ENCODE data around the gene YARS1. TPM values are rescaled to one million over a fixed set of nuclear protein-coding genes. Genes with fewer than 3 reads are reported as not detected.
"Not testable (repeated sequence)": the region's sequence is repeated elsewhere in the genome, so short reads cannot be mapped to it uniquely, and the experiment has no call there.

Gene YARS1
- total RNA-seq, 1 donor from 2014 or later, result 160 TPM

GRCh38 chr1:32798191-32798590 lies 19.0 kb downstream of the YARS1 start:
- no peak for DNase-seq (ENCODE audit: low spot score)
- Mint-ChIP-seq H3K4me3 (ENCODE audit: unreplicated experiment) (peak overlapping the region; percentile 44), H3K36me3 (ENCODE audit: low read depth) (peaks cover 25% of the 10 kb centered on the region), H3K9me3 (ENCODE audit: low read depth) (no peaks in the 10 kb centered on the region), H3K4me1 (ENCODE audit: low read depth) (peaks cover 41% of the 10 kb centered on the region), H3K27ac (ENCODE audit: unreplicated experiment) (peak overlapping the region; percentile 98), H3K27me3 (ENCODE audit: low read depth) (no peaks in the 10 kb centered on the region)
- TF ChIP-seq CTCF (IDR thresholded peaks at IDR 0.05), result no peak

DNA sequence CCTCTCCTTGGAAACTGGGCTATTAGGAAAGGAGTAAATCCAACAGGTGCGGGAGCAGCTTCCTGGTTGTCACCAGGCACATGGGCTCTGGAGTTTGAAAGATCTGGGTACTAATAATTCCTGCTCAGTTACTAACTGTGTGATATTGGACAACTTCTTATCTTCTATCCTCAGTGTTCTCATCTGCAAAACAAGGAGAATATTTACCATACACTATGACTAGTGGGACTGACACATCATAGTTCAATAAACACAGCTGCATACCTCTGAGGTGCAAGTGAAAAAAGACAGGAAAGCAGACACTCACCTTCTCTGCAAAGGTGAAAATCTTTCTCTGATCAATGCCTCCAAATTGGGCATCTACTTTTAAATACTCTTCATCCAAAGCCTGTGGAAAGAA lies 19.7 kb downstream of the YARS1 start:
- Mint-ChIP-seq H3K27ac (ENCODE audit: unreplicated experiment) (peak overlapping the region; percentile 98), H3K36me3 (ENCODE audit: low read depth) (peaks cover 28% of the 10 kb centered on the region)

GRCh38 chr1:32795763-32796162 lies 21.4 kb downstream of the YARS1 start:
- H3K27me3 Mint-ChIP-seq (ENCODE audit: low read depth); DNase-seq (ENCODE audit: low spot score); H3K4me3 Mint-ChIP-seq (ENCODE audit: unreplicated experiment); H3K9me3 Mint-ChIP-seq (ENCODE audit: low read depth); H3K27ac Mint-ChIP-seq (ENCODE audit: unreplicated experiment): not testable (repeated sequence)
- Mint-ChIP-seq H3K36me3 (ENCODE audit: low read depth) (peaks cover 37% of the 10 kb centered on the region), H3K4me1 (ENCODE audit: low read depth) (peaks cover 33% of the 10 kb centered on the region)

More for the DNA sequence above, 19.7 kb downstream of the YARS1 start:
- H3K4me3 Mint-ChIP-seq (ENCODE audit: unreplicated experiment), result no peak overlapping the region
- H3K4me1 Mint-ChIP-seq (ENCODE audit: low read depth), result peaks cover 40% of the 10 kb centered on the region
- no peaks in the 10 kb centered on the region for H3K27me3 Mint-ChIP-seq (ENCODE audit: low read depth)
- H3K9me3 Mint-ChIP-seq (ENCODE audit: low read depth), result no peaks in the 10 kb centered on the region
- no peak for TF ChIP-seq CTCF (IDR thresholded peaks at IDR 0.05)
- no peak for DNase-seq (ENCODE audit: low spot score)

DNA sequence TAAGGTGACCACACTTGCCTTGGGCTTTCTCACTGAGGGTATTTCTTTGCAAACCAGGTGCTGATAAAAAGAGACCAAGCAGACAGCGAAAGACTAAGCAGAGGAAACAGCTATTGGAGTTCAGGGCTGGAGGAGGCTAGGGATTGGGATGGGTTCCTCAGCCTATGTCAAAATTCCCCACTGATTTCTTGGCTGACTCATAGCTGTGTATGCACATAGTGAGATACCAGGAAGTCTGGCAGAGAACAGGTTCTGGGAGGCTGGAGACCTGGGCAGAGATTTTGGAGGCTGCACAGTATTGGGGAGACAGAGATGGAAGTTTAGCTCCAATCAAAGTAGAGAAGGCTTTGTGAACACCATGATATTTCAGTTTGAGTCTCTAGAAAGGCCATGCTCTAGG lies 25.3 kb downstream of the YARS1 start:
- no peak for DNase-seq (ENCODE audit: low spot score)
- no peaks in the 10 kb centered on the region for H3K27me3 Mint-ChIP-seq (ENCODE audit: low read depth)

GRCh38 chr1:32789356-32789755 lies 27.8 kb downstream of the YARS1 start:
- peak overlapping the region; percentile 41 for H3K27ac Mint-ChIP-seq (ENCODE audit: unreplicated experiment)
- not testable (repeated sequence) for H3K9me3 Mint-ChIP-seq (ENCODE audit: low read depth); H3K27me3 Mint-ChIP-seq (ENCODE audit: low read depth); DNase-seq (ENCODE audit: low spot score); H3K4me1 Mint-ChIP-seq (ENCODE audit: low read depth); H3K4me3 Mint-ChIP-seq (ENCODE audit: unreplicated experiment)
- H3K36me3 Mint-ChIP-seq (ENCODE audit: low read depth), result peaks cover 33% of the 10 kb centered on the region

More for the DNA sequence above, 25.3 kb downstream of the YARS1 start:
- Mint-ChIP-seq H3K4me3 (ENCODE audit: unreplicated experiment) (no peak overlapping the region), H3K36me3 (ENCODE audit: low read depth) (peaks cover 27% of the 10 kb centered on the region), H3K4me1 (ENCODE audit: low read depth) (peaks cover 7% of the 10 kb centered on the region), H3K9me3 (ENCODE audit: low read depth) (no peaks in the 10 kb centered on the region), H3K27ac (ENCODE audit: unreplicated experiment) (no peak overlapping the region)
- TF ChIP-seq CTCF (IDR thresholded peaks at IDR 0.05), result no peak

GRCh38 chr1:32786856-32787255 lies 30.3 kb downstream of the YARS1 start:
- Mint-ChIP-seq H3K4me3 (ENCODE audit: unreplicated experiment) (no peak overlapping the region), H3K27me3 (ENCODE audit: low read depth) (no peaks in the 10 kb centered on the region), H3K4me1 (ENCODE audit: low read depth) (peaks cover 10% of the 10 kb centered on the region), H3K36me3 (ENCODE audit: low read depth) (peaks cover 33% of the 10 kb centered on the region), H3K27ac (ENCODE audit: unreplicated experiment) (no peak overlapping the region), H3K9me3 (ENCODE audit: low read depth) (no peaks in the 10 kb centered on the region)
- TF ChIP-seq CTCF (IDR thresholded peaks at IDR 0.05), result peak; percentile 75
- DNase-seq (ENCODE audit: low spot score), result no peak

Data from chondrocyte (in vitro differentiated cells).